Measurements from ENCODE around the gene SIAH3.
A peak's percentile ranks its signal among the peaks of the same experiment; 100 is the strongest.

Gene SIAH3

DNA sequence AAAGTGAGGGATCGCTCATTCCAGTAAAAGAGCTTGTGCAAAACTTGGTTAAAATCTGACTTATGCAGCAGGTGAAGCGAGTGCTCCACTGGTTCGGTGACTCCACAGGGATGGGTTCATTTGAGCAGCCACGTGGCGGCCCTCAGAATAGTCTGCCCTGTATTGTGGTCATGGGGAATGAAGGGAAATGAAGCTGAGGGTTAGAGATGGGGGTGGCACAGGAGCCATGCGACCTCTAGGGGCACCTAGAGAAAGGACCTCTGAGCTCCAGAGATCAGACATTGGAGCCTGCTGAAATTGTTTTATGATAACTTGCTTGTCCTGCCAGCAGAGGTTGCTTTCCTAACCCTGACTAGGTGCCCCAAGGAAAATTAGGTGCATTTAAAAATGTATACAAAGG, 122.8 kb downstream of the SIAH3 start:
- Histone ChIP-seq H3K27ac (no peak overlapping the region), H3K4me3 (no peak overlapping the region)
- peak; percentile 46 for DNase-seq (ENCODE audit: low spot score)
- TF ChIP-seq, protein P1, sequence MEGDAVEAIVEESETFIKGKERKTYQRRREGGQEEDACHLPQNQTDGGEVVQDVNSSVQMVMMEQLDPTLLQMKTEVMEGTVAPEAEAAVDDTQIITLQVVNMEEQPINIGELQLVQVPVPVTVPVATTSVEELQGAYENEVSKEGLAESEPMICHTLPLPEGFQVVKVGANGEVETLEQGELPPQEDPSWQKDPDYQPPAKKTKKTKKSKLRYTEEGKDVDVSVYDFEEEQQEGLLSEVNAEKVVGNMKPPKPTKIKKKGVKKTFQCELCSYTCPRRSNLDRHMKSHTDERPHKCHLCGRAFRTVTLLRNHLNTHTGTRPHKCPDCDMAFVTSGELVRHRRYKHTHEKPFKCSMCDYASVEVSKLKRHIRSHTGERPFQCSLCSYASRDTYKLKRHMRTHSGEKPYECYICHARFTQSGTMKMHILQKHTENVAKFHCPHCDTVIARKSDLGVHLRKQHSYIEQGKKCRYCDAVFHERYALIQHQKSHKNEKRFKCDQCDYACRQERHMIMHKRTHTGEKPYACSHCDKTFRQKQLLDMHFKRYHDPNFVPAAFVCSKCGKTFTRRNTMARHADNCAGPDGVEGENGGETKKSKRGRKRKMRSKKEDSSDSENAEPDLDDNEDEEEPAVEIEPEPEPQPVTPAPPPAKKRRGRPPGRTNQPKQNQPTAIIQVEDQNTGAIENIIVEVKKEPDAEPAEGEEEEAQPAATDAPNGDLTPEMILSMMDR (IDR thresholded peaks at IDR 0.05) = no peak

Data from coronary artery (tissue), 2 donors.